Mucosa of descending colon (tissue), 3 donors: ENCODE data around the gene GRIN1. TPM values are rescaled to one million over a fixed set of nuclear protein-coding genes. Genes with fewer than 3 reads are reported as not detected.

ENCODE experiments used
- ATAC-seq: fragments of 200-7000 bp; cut with Tn5 transposase; one replicate; pipeline ENCODE4 v1.9.1; 2020; ENCODE audit warnings: mild to moderate bottlenecking, moderate library complexity
- DNase-seq, 3 donors: peaks; one replicate each; pipeline ENCODE4 v3.0.0-alpha.2; 2020
- H3K36me3 ChIP-seq: fragments of 200-600 bp; one replicate; pipeline ENCODE4 v1.8.0; 2021; ENCODE audit warnings: low read depth, mild to moderate bottlenecking
- H3K4me1 ChIP-seq: fragments of 200-600 bp; one replicate; pipeline ENCODE4 v1.8.0; 2021; ENCODE audit warnings: low read depth, mild to moderate bottlenecking
- H3K4me3 ChIP-seq: fragments of 200-600 bp; one replicate; pipeline ENCODE4 v1.8.0; 2021; ENCODE audit warnings: mild to moderate bottlenecking
- H3K9me3 ChIP-seq: fragments of 200-600 bp; one replicate; pipeline ENCODE4 v1.8.0; 2021; ENCODE audit warnings: mild to moderate bottlenecking
- CTCF ChIP-seq: fragments of 200-600 bp; IDR thresholded peaks from one replicate; pipeline ENCODE4 v1.8.0; 2022; ENCODE audit warnings: antibody characterized with exemption, mild to moderate bottlenecking
- intact Hi-C, 2 donors: fragments of 100-400 bp; cut with DNase I in 1 of 2; cut with micrococcal nuclease in 1 of 2; formaldehyde crosslinking; loops; one replicate each; pipeline versions ENCODE4 v1.11.0 to v1.11.1; 2022; cut with DNase I, micrococcal nuclease
- total RNA-seq, 3 donors: library from RNA; stranded (reverse); fragmentation: NEBNext Ultra II Directional in 2 of 3; extraction: Animal tissue kit (Norgen Biotek cat#: 25700) in 2 of 3; gene quantifications; one replicate each; pipeline versions ENCODE4 v1.2.1 to v1.2.4, GENCODE V29; 2021 to 2023
- donor health status: DM: no; HTN: no; CAD: no; lungs with moderate emphysema.
- donor health status: DM: no; HTN: no; CAD: no.
- donor health status: DM: no; HTN: yes; CAD: no.

Gene GRIN1
- total RNA-seq, 3 donors from 2014 or later: 0.36 to 2.6 TPM; not detected in 1

- H3K4me3 ChIP-seq: no peak overlapping the region
- DNase-seq (no peak), ATAC-seq (no peak)
- H3K36me3 ChIP-seq: peaks cover 3% of the 10 kb centered on the region
- H3K9me3 ChIP-seq: no peaks in the 10 kb centered on the region
- no peak for TF ChIP-seq CTCF
- peaks cover 20% of the 10 kb centered on the region for H3K4me1 ChIP-seq
- intact Hi-C loops: no loop called here
These were observed 43.9 kb downstream of the GRIN1 start for GRCh38 chr9:137182836-137183235.

GRCh38 chr9:137183980-137184595, 45.1 kb downstream of the GRIN1 start:
- no peak overlapping the region for H3K4me3 ChIP-seq
- H3K9me3 ChIP-seq: no peaks in the 10 kb centered on the region
- ATAC-seq: no peak
- intact Hi-C loops: no loop called here
- DNase-seq: no peak
- peaks cover 3% of the 10 kb centered on the region for H3K36me3 ChIP-seq
- peaks cover 22% of the 10 kb centered on the region for H3K4me1 ChIP-seq
- TF ChIP-seq CTCF: no peak

- intact Hi-C loops: no loop called here
- no peaks in the 10 kb centered on the region for H3K9me3 ChIP-seq
- peaks cover 32% of the 10 kb centered on the region for H3K4me1 ChIP-seq
- H3K36me3 ChIP-seq: no peaks in the 10 kb centered on the region
- H3K4me3 ChIP-seq: no peak overlapping the region
- ATAC-seq: no peak
- TF ChIP-seq CTCF: no peak
- no peak for DNase-seq
These were observed 46.1 kb downstream of the GRIN1 start for GRCh38 chr9:137184881-137185660.

- DNase-seq: no peak
- intact Hi-C loops: no loop called here
- Histone ChIP-seq H3K36me3 (no peaks in the 10 kb centered on the region), H3K4me3 (no peak overlapping the region), H3K9me3 (no peaks in the 10 kb centered on the region), H3K4me1 (peaks cover 39% of the 10 kb centered on the region)
- ATAC-seq: no peak
- TF ChIP-seq CTCF: no peak
These were observed 47.0 kb downstream of the GRIN1 start for GRCh38 chr9:137185921-137186320.

- Histone ChIP-seq H3K36me3 (no peaks in the 10 kb centered on the region), H3K4me1 (peaks cover 43% of the 10 kb centered on the region), H3K4me3 (no peak overlapping the region), H3K9me3 (no peaks in the 10 kb centered on the region)
- intact Hi-C loops: no loop called here
- ATAC-seq: no peak
- TF ChIP-seq CTCF: no peak
- DNase-seq: peak in 2 of 3 donors; percentile 63 to 66
These were observed 47.4 kb downstream of the GRIN1 start for GRCh38 chr9:137186385-137186784.
